ENCODE results near the gene HTR2B. TPM values are rescaled to one million over a fixed set of nuclear protein-coding genes. Genes with fewer than 3 reads are reported as not detected.
A peak's percentile ranks its signal among the peaks of the same experiment; 100 is the strongest.
"Not testable (repeated sequence)": the region's sequence is repeated elsewhere in the genome, so short reads cannot be mapped to it uniquely, and the experiment has no call there.

HTR2B gene
- total RNA-seq, 1 donor from 2014 or later = not detected

- no peak for ATAC-seq
These were observed 36.1 kb downstream of the HTR2B start for GRCh38 chr2:231088754-231089153.

GRCh38 chr2:231084565-231084964 is 40.3 kb downstream of the HTR2B start:
- ATAC-seq = no peak

GRCh38 chr2:231069379-231070054 is 55.3 kb downstream of the HTR2B start:
- ATAC-seq = no peak

- peak; percentile 47 for ATAC-seq
These were observed 56.2 kb downstream of the HTR2B start for GRCh38 chr2:231068525-231069222.

GRCh38 chr2:231067531-231067930 is 57.3 kb downstream of the HTR2B start:
- not testable (repeated sequence) for ATAC-seq

GRCh38 chr2:231065966-231066365 is 58.9 kb downstream of the HTR2B start:
- no peak for ATAC-seq

- ATAC-seq = no peak
These were observed 61.5 kb downstream of the HTR2B start for GRCh38 chr2:231063347-231063746.

GRCh38 chr2:231062776-231063175 is 62.1 kb downstream of the HTR2B start:
- peak; percentile 80 for ATAC-seq

- no peak for ATAC-seq
These were observed 65.1 kb downstream of the HTR2B start for GRCh38 chr2:231059756-231060155.

GRCh38 chr2:231058761-231059550 is 65.9 kb downstream of the HTR2B start:
- no peak for ATAC-seq

Other genes with a start within 250 kb of the HTR2B start
- gene GPR55, start 199.8 kb downstream of the HTR2B start, total RNA-seq = 0.20 TPM
- not detected for gene SPATA3, start 128.9 kb downstream of the HTR2B start, total RNA-seq
- gene C2orf72, start 87.5 kb downstream of the HTR2B start, total RNA-seq = 0.08 TPM
- 84.0 TPM for gene PSMD1, start 68.2 kb downstream of the HTR2B start, total RNA-seq
- 1.2 TPM for gene ARMC9, start 73.6 kb upstream of the HTR2B start, total RNA-seq